Stimulated activated CD8-positive, alpha-beta memory T cell treated with anti-CD3 and anti-CD28 coated beads, Interleukin-7, amount 100 ng/mL, for 4 hours (primary cell): ENCODE data around the gene POU6F2.
"Not testable (repeated sequence)": the region's sequence is repeated elsewhere in the genome, so short reads cannot be mapped to it uniquely, and the experiment has no call there.

Experiments
- DNase-seq, 2 donors: peaks; one replicate each; pipeline ENCODE4 v3.0.0-alpha.2; 2020; ENCODE audit warnings: low read depth in 2 of 2

Gene POU6F2

GRCh38 chr7:39304668-39305405 is 327.1 kb downstream of the POU6F2 start:
- no peak for DNase-seq

DNA sequence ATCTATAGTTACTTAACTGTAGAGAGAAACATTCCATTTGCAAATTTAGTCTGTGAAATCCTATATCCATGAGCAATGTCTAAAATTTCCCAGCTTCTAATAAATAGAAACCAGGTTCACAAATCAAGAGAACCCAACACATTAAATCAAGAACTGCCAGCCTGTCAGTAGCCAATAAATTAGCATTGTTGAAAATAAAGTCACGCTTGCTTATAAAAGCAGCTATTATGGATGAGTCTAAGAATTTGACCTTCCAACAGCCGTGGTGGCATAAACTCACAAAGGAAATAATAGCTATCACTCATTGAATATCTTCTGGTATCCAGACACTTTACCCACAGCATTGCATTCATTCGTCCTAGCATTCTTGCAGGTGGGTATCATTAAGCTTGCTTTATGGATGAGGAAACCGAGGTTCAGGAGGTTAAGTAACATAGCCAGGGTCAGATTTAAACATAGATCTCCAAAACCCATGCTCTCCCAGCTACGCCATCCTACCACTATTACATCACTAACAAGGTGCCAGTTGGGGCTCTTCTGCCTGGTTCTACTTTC is 328.4 kb downstream of the POU6F2 start:
- no peak for DNase-seq

- no peak for DNase-seq
Observed at GRCh38 chr7:39310699-39311098, 333.0 kb downstream of the POU6F2 start.

- DNase-seq = no peak
Observed at GRCh38 chr7:39312254-39312989, 334.7 kb downstream of the POU6F2 start.

GRCh38 chr7:39313376-39313775 is 335.7 kb downstream of the POU6F2 start:
- DNase-seq = no peak

GRCh38 chr7:39313974-39314373 is 336.3 kb downstream of the POU6F2 start:
- no peak for DNase-seq

DNA sequence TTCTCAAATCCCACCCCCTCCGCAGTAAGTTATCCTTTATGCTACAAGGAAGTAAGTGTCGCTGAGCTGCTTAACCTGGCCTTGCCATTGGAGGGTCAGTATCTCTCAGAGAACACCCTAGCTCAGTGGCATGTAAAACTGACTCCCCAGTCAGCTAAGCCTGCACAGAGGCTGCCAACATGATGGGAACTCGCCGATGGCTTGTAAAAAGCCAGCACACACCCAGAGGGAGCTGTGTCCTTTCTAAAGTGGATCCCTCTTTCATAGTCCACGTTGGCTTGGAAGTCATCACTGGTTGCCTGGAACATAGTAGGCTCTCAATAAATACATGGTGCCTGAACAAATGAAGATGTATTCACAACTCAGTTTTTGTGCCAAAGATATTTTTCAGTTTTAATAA is 339.4 kb downstream of the POU6F2 start:
- DNase-seq = no peak

- no peak for DNase-seq
Observed at GRCh38 chr7:39317896-39318295, 340.2 kb downstream of the POU6F2 start.

DNA sequence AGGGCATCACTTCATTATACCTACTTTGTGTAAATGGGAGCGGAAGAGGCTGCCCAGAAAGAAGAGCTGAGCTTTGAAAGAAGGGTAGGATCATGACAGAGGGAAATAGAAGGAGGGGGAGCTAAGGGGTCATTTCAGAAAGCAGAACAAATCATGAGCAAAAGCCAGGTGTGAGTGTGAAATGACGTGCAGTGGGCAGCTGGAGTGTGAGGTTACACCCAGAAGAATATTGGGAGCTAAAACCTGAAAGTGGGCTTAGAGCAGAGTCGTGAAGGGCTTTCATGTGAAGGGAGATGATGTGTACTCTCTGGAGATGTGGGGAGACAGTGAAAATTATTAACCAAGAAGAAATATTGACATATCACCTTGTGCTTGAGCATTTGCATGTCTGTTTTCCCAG is 343.5 kb downstream of the POU6F2 start:
- no peak for DNase-seq

GRCh38 chr7:39321909-39322498 is 344.3 kb downstream of the POU6F2 start:
- no peak for DNase-seq

DNA sequence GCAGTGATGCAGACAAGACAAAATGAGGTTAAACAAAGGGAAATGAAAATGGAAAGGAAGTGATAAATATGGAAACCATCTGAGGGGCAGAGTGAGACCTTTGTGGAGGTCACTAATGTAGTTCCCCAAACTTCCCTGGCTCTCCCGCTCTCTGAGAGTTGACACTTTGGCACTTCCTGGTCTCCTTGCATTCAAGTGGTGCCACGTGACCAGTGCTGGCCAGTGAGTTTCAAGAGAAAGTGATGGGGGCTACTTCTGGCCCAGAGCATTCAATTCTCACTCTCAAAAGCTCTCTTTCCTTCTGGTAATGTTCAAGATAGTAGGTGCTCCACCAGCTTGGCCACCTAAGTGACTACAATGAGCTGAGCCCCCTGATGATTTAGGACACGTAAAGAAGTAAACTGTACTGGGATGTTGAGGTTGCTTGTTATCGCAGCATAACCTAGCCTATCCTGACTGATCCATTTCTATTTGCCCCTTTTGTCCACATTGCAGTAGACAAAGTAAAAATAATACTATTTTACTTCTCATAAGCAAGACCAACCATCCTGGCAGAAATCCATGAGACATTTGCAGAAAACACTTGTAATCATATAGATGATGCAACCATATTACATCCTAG is 346.5 kb downstream of the POU6F2 start:
- DNase-seq = no peak

- DNase-seq = not testable (repeated sequence)
Observed at GRCh38 chr7:39331607-39332006, 353.9 kb downstream of the POU6F2 start.

DNA sequence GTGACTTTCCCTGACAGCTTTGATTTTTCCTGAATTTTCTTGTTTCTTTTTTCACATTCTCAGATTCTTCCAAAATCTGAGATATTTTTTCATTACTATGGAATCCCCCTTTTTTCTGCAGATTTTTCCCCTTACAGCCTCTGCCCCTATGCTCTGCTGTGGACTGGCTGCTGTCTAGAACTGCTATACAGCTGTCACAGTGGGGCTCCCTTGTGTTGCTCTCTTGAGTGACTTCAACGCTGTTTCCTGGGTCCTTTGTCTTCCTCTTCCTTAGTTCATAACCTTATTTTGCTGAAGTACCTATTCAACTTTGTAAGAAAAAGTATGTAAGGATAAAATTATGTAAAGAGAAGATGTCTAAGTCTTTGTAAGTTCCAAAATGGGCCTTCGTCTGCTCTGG is 354.4 kb downstream of the POU6F2 start:
- no peak for DNase-seq

- DNase-seq = no peak
Observed at GRCh38 chr7:39333701-39334100, 356.0 kb downstream of the POU6F2 start.

DNA sequence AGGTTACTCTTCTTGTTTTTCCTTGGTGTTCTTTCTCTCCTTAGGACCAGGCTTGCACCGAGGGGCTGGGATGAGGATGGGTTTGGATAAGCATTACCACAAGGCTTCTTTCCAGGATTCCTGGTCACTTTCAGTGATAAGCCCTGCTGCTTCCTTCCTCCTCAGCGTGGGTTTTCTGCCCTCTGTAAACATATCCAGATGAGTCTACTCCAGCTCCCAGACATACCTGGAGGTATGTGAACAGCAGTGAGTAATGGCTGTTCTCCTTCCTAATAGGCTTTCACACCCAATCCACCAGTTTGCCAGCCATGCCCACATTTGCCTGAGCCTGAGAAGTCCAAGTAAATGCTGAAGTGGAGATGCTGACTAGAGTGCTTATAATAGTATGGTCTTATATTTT is 358.7 kb downstream of the POU6F2 start:
- no peak for DNase-seq

DNA sequence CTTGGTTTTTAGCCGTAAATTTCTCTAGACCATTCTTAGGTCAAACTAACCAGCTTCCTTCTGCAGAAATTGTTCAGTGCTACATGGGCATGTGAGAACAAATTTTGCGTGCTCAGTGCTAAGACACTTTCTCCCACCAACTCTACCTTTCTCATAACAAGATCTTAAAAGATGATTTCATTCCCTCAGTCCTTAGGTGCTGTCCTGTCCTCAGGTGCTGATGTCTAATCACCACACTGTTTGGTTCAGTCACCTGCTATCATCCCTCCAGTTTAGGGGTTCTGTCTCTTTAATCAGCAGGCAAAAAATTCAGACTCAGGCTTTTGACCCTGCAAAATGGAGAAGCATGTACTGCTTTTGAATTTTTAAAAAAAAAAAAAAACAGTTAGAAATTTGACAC is 361.0 kb downstream of the POU6F2 start:
- no peak for DNase-seq

DNA sequence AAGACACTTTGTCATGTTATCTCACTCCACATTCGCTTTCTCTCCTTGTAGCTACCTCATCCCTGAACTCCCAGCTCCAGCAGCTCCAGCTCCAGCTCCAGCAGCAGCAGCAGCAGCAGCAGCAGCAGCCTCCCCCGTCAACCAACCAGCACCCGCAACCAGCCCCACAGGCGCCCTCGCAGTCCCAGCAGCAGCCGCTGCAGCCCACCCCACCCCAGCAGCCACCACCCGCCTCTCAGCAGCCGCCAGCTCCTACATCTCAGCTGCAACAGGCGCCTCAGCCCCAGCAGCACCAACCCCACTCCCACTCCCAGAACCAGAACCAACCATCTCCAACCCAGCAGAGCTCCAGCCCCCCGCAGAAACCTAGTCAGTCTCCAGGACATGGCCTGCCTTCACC is 361.9 kb downstream of the POU6F2 start:
- no peak for DNase-seq

DNA sequence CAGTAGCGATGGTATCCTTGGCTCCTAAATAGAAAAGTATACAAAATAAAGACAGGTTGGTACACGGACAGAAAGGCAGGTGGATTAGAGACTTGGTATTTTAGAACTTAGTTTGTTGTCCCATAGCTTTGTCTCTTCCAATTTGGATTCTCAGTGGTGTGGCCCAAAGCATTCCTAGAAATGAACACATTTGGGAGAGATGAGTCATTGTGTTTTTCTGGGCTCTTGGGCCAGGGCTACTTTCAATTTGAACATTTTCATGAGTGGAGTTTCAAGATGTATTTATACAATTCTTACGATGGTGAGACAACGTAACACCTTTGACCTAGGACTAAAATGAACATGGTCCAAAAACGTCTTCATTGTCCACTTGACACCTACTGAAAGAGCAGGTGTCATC is 363.4 kb downstream of the POU6F2 start:
- no peak for DNase-seq

GRCh38 chr7:39342763-39343162 is 365.1 kb downstream of the POU6F2 start:
- DNase-seq = no peak

GRCh38 chr7:39349452-39350123 is 371.9 kb downstream of the POU6F2 start:
- no peak for DNase-seq

GRCh38 chr7:39353615-39354376 is 376.1 kb downstream of the POU6F2 start:
- DNase-seq = no peak
